BE2C (cell line): Measurements from ENCODE around the gene GMFB.
"Not testable (repeated sequence)": the region's sequence is repeated elsewhere in the genome, so short reads cannot be mapped to it uniquely, and the experiment has no call there.

ENCODE experiments used
- DNase-seq: peaks from one replicate; pipeline ENCODE4 v3.0.0-alpha.2; 2020
- H3K27me3 ChIP-seq: fragments of 250-450 bp; sonication (Bioruptor Pico); 2 replicates; pipeline ENCODE4 v1.5.1; 2020; ENCODE audit warnings: mild to moderate bottlenecking
- H3K36me3 ChIP-seq: fragments of 250-450 bp; sonication (Bioruptor Pico); 2 replicates; pipeline ENCODE4 v1.5.1; 2020; ENCODE audit warnings: mild to moderate bottlenecking
- H3K4me1 ChIP-seq: fragments of 250-450 bp; sonication (Bioruptor Pico); 2 replicates; pipeline ENCODE4 v1.5.1; 2020
- H3K4me3 ChIP-seq: 2 replicates; pipeline ENCODE4 v1.5.1; 2011; ENCODE audit warnings: low read depth, low read length
- H3K9me3 ChIP-seq: fragments of 250-450 bp; sonication (Bioruptor Pico); 2 replicates; pipeline ENCODE4 v1.5.1; 2020
- CTCF ChIP-seq: IDR thresholded peaks from 2 replicates; pipeline ENCODE4 v1.5.1; 2012; ENCODE audit warnings: mild to moderate bottlenecking, low read depth, low read length

GMFB gene

GRCh38 chr14:54438703-54439102, 50.1 kb downstream of the GMFB start:
- no peaks in the 10 kb centered on the region for H3K27me3 ChIP-seq
- no peak for TF ChIP-seq CTCF
- DNase-seq: no peak
- H3K4me1 ChIP-seq: peaks cover 7% of the 10 kb centered on the region
- H3K9me3 ChIP-seq: no peaks in the 10 kb centered on the region
- peaks cover 7% of the 10 kb centered on the region for H3K36me3 ChIP-seq
- no peak overlapping the region for H3K4me3 ChIP-seq

DNA sequence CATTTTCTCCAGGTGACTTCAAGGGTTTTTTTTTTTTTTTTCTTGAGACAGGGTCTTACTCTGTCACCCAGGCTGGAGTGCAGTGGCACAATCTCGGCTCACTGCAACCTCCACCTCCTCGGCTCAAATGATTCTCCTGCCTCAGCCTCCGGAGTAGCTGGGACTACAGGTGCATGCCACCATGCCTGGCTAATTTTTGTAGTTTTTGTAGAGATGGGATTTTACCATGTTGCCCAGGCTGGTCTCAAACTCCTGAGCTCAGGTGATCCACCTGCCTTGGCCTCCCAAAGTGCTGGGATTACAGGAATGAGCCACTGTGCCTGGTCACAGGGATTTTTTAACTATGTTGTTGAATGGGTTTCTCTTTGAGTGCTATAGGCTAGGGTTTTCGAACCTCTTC, 50.8 kb downstream of the GMFB start:
- not testable (repeated sequence) for H3K27me3 ChIP-seq, H3K4me1 ChIP-seq, H3K4me3 ChIP-seq, H3K36me3 ChIP-seq, H3K9me3 ChIP-seq, DNase-seq

DNA sequence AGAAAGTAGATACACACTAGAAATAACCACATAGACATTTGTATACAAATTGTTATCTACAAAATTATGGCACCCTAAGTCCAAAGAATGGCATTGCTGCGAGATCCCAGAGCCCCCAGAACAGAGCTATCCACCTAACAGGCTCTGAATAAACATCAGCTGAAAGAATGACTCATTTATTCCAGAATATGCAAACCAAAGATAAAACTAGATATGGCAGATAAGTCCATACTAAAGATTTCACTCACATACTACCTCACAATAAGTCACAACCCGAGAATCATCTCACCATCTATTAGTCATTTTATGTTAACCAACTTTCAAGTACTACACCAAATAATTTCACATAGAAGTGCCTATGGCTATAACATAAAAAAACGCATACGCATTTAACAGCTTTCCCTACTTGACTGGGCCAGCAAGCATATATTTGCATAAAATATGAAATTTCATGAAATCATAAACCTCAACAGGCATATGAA, 53.2 kb downstream of the GMFB start:
- Histone ChIP-seq H3K4me1 (peaks cover 3% of the 10 kb centered on the region; the same call in 1 of the 2 replicates), H3K4me3 (no peak overlapping the region)
- no peak for DNase-seq

GRCh38 chr14:54428527-54428926, 60.3 kb downstream of the GMFB start:
- no peak for DNase-seq
- H3K4me3 ChIP-seq: no peak overlapping the region
- TF ChIP-seq CTCF: no peak
- no peaks in the 10 kb centered on the region for H3K9me3 ChIP-seq
- peaks cover 57% of the 10 kb centered on the region for H3K36me3 ChIP-seq
- H3K4me1 ChIP-seq: no peaks in the 10 kb centered on the region
- H3K27me3 ChIP-seq: no peaks in the 10 kb centered on the region

More for the DNA sequence above, 53.2 kb downstream of the GMFB start:
- no peak for TF ChIP-seq CTCF
- peaks cover 18% of the 10 kb centered on the region for H3K36me3 ChIP-seq
- no peaks in the 10 kb centered on the region for H3K27me3 ChIP-seq
- H3K9me3 ChIP-seq: no peaks in the 10 kb centered on the region

GRCh38 chr14:54427871-54428270, 60.9 kb downstream of the GMFB start:
- no peak for TF ChIP-seq CTCF
- Histone ChIP-seq H3K9me3 (no peaks in the 10 kb centered on the region), H3K4me3 (no peak overlapping the region), H3K36me3 (peaks cover 58% of the 10 kb centered on the region), H3K27me3 (no peaks in the 10 kb centered on the region), H3K4me1 (no peaks in the 10 kb centered on the region)
- no peak for DNase-seq

- Histone ChIP-seq H3K4me3 (no peak overlapping the region), H3K4me1 (no peaks in the 10 kb centered on the region), H3K36me3 (peaks cover 51% of the 10 kb centered on the region), H3K27me3 (no peaks in the 10 kb centered on the region), H3K9me3 (no peaks in the 10 kb centered on the region)
- TF ChIP-seq CTCF: no peak
- DNase-seq: no peak
These were observed 63.1 kb downstream of the GMFB start for GRCh38 chr14:54425537-54426274.
